ENCODE measurements around the gene EFR3B. TPM values are rescaled to one million over a fixed set of nuclear protein-coding genes. Genes with fewer than 3 reads are reported as not detected.
A peak's percentile ranks its signal among the peaks of the same experiment; 100 is the strongest.

Gene EFR3B
- total RNA-seq, 1 experiment from 2014 or later: 7.0 TPM

- Histone ChIP-seq H4K8ac (replicated peaks; ENCODE audit: insufficient read length, low read depth, low read length) (no peak overlapping the region), H3K4me1 (ENCODE audit: insufficient read depth, low read length) (no peaks in the 10 kb centered on the region; the same call in 1 of the 2 replicates), H3K23ac (ENCODE audit: insufficient read length, low read depth, low read length) (no peak overlapping the region), H3K27ac (ENCODE audit: insufficient read length, low read depth, low read length) (no peak overlapping the region), H2AFZ (ENCODE audit: low read length) (no peak overlapping the region), H3K9me3 (ENCODE audit: control insufficient read depth, low read depth, low read length) (no peaks in the 10 kb centered on the region), H3K79me1 (ENCODE audit: insufficient read depth, low read depth, low read length, poor library complexity, severe bottlenecking) (no peaks in the 10 kb centered on the region), H3K27me3 (ENCODE audit: insufficient read depth, low read length) (no peaks in the 10 kb centered on the region), H4K91ac (ENCODE audit: insufficient read length, low read depth, low read length) (no peak overlapping the region), H2BK12ac (ENCODE audit: insufficient read length, low read depth, low read length) (no peak overlapping the region), H2BK15ac (ENCODE audit: low read depth, low read length) (no peak overlapping the region), H4K20me1 (ENCODE audit: control insufficient read depth, insufficient read depth, insufficient read length) (no peaks in the 10 kb centered on the region), H3K14ac (ENCODE audit: insufficient read depth, low read length) (no peak overlapping the region), H3T11ph (ENCODE audit: low read length) (no peak overlapping the region), H4K5ac (ENCODE audit: insufficient read length, low read depth, low read length) (no peak overlapping the region), H3K4ac (ENCODE audit: low read depth, low read length) (no peak overlapping the region), H3K79me2 (ENCODE audit: insufficient read depth, low read length) (no peaks in the 10 kb centered on the region), H3K4me2 (ENCODE audit: insufficient read depth, insufficient read length, low read length) (no peak overlapping the region), H2AK5ac (ENCODE audit: insufficient read length, low read length) (no peak overlapping the region), H3K9ac (ENCODE audit: extremely low read depth, insufficient read length, low read length) (no peak overlapping the region), H2BK120ac (ENCODE audit: low read depth, low read length, poor library complexity, severe bottlenecking) (no peak overlapping the region), H2BK5ac (ENCODE audit: insufficient read length, low read length) (no peak overlapping the region), H3K56ac (ENCODE audit: insufficient read length, low read depth, low read length) (no peak overlapping the region), H2BK20ac (ENCODE audit: low read depth, low read length, poor library complexity, severe bottlenecking) (no peak overlapping the region), H3K18ac (ENCODE audit: insufficient read length, low read depth, low read length) (no peak overlapping the region), H3K23me2 (ENCODE audit: insufficient read length, low read depth, low read length, poor library complexity, severe bottlenecking) (no peaks in the 10 kb centered on the region)
- peaks cover 3 to 6% of the 10 kb centered on the region in 2 experiments for H3K4me1 Mint-ChIP-seq
- peak overlapping the region in 1 of 3 experiments; percentile 3; a peak in 3 of 7 replicates for H3K27ac Mint-ChIP-seq
- no CpG with 5 or more reads among the region's 7 CpGs for WGBS (ENCODE audit: extremely low coverage, insufficient read length, low lambda C conversion rate)
- DNase-seq: no peak
- no peak for TF ChIP-seq CTCF (conservative IDR thresholded peaks at IDR 0.05)
- no peak overlapping the region for H3K4me3 Mint-ChIP-seq
- H3K27me3 Mint-ChIP-seq (ENCODE audit: low read depth): no peaks in the 10 kb centered on the region
- H3K9me3 Mint-ChIP-seq: peaks cover 0 to 3% of the 10 kb centered on the region in 2 experiments; a peak in 2 of 5 replicates
- peaks cover 4 to 8% (median 7%) of the 10 kb centered on the region in 3 experiments; a peak in 6 of 7 replicates for H3K36me3 Mint-ChIP-seq (ENCODE audit: insufficient read depth in 1 of 3, low read depth in 3 of 3)
These were observed 83.3 kb downstream of the EFR3B start for GRCh38 chr2:25125189-25125588.
